Lower leg skin (tissue), 4 donors: ENCODE results near the gene AP1AR. TPM values are rescaled to one million over a fixed set of nuclear protein-coding genes. Genes with fewer than 3 reads are reported as not detected.

Source experiments
- DNase-seq, 2 donors: peaks; one replicate each; pipeline ENCODE4 v3.0.0-alpha.2; 2019; ENCODE audit warnings: low spot score in 2 of 2
- H3K4me3 ChIP-seq: fragments of 200-600 bp; sonication (generic); 2 replicates; pipeline ENCODE4 v1.5.1; 2017; ENCODE audit warnings: mild to moderate bottlenecking, low read depth; ENCODE audit not compliant: poor library complexity, severe bottlenecking
- CTCF ChIP-seq, 3 donors: fragments of 450-650 bp; IDR thresholded peaks; one replicate each; pipeline ENCODE4 v1.5.1; 2016; ENCODE audit warnings: antibody characterized with exemption in 3 of 3, mild to moderate bottlenecking in 3 of 3, moderate library complexity in 2 of 3
- POLR2A ChIP-seq, 2 donors: fragments of 450-650 bp; IDR thresholded peaks; one replicate each; pipeline ENCODE4 v1.6.1; 2016 to 2017; ENCODE audit warnings: antibody characterized with exemption in 2 of 2, mild to moderate bottlenecking in 1 of 2, moderate library complexity in 1 of 2
- WGBS, 2 donors: methylation state at CpG; one replicate each; pipeline ENCODE4 v1.1.5; 2018; 5-methylcytosine and 5-hydroxymethylcytosine counted together
- intact Hi-C: fragments of 100-400 bp; cut with DNase I; formaldehyde crosslinking; loops from one replicate; pipeline ENCODE4 v1.15.0; 2023; ENCODE audit warnings: low total_unique reads
- total RNA-seq, 4 donors: library from RNA; depleted of rRNA; stranded (reverse); fragments of >200 nt; gene quantifications; one replicate each; pipeline ENCODE4 v1.1.0, GENCODE V29; 2016

The AP1AR gene
- total RNA-seq, 4 donors from 2014 or later: 12.9 to 24.9 (median 17.4) TPM

- DNase-seq: no peak
- WGBS, 2 donors: 83 to 84% methylated on average over 3 of the region's 3 CpGs
- TF ChIP-seq CTCF (IDR thresholded peaks at IDR 0.05): no peak
- intact Hi-C loops: no loop called here
- H3K4me3 ChIP-seq: no peak overlapping the region
Observed at GRCh38 chr4:112247021-112247420, 15.4 kb downstream of the AP1AR start.

GRCh38 chr4:112251019-112251643 is 19.5 kb downstream of the AP1AR start:
- TF ChIP-seq CTCF (IDR thresholded peaks at IDR 0.05): no peak
- TF ChIP-seq POLR2A (IDR thresholded peaks at IDR 0.05): no peak
- no peak overlapping the region for H3K4me3 ChIP-seq
- no peak for DNase-seq
- 81 to 90% methylated on average over 3 of the region's 3 CpGs for WGBS, 2 donors
- intact Hi-C loops: no loop called here

GRCh38 chr4:112252234-112252633 is 20.6 kb downstream of the AP1AR start:
- intact Hi-C loops: no loop called here
- WGBS, 2 donors: 87 to 91% methylated on average over 1 of the region's 1 CpG
- DNase-seq: no peak
- TF ChIP-seq CTCF (IDR thresholded peaks at IDR 0.05) (no peak), POLR2A (IDR thresholded peaks at IDR 0.05) (no peak)
- H3K4me3 ChIP-seq: no peak overlapping the region

- no peak for DNase-seq
- TF ChIP-seq CTCF (IDR thresholded peaks at IDR 0.05): no peak
- TF ChIP-seq POLR2A (IDR thresholded peaks at IDR 0.05): no peak
- 71 to 85% methylated on average over 2 of the region's 2 CpGs for WGBS, 2 donors
Observed at GRCh38 chr4:112253382-112254000, 21.9 kb downstream of the AP1AR start.

GRCh38 chr4:112257098-112257497 is 25.5 kb downstream of the AP1AR start:
- intact Hi-C loops: no loop called here
- DNase-seq: no peak
- no peak for TF ChIP-seq POLR2A (IDR thresholded peaks at IDR 0.05)
- no peak for TF ChIP-seq CTCF (IDR thresholded peaks at IDR 0.05)
- H3K4me3 ChIP-seq: no peak overlapping the region
- WGBS, 2 donors: 95 to 97% methylated on average over 2 of the region's 2 CpGs

More at GRCh38 chr4:112253382-112254000, 21.9 kb downstream of the AP1AR start:
- intact Hi-C loops: no loop called here
- H3K4me3 ChIP-seq: no peak overlapping the region
